ENCODE measurements around the gene TRIO.

TRIO gene

DNA sequence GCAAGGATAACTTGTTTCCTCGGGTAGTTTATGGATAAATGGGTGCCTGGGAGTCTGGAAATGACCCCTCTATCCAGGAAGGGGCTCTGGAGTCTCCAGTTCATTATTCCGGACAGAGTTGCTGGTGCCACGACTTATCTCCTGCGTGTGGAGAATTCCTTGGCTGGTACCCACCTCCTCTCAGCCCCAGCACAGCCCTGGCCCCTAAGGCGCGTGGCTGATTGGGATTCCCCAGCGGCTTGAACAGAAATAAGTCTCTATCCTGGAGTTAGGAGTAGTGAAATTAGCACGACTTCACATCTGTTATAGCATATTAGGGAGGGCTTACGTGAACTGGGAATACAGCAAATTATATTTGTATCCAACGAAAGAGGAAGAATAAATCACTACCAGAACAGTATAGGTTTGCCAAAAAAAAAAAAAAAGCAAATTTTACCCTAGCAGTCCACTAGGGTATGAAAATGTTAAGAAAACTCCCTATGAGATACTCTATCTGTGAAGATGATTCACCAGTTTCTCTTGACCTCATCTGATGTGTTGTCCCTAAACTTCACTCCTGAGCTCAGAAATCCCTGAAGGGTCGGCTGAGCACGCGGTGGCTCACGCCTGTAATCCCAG, 265.9 kb downstream of the TRIO start:
- no peaks in the 10 kb centered on the region for H3K4me1 ChIP-seq
- H3K4me3 ChIP-seq: no peak overlapping the region

GRCh38 chr5:14410068-14410393, 266.9 kb downstream of the TRIO start:
- Histone ChIP-seq H3K27me3 (ENCODE audit: low read depth) (no peaks in the 10 kb centered on the region), H3K9me3 (no peaks in the 10 kb centered on the region), H3K4me3 (no peak overlapping the region), H3K4me1 (no peaks in the 10 kb centered on the region), H3K36me3 (replicated peaks) (peaks cover 9% of the 10 kb centered on the region)
- no peak for DNase-seq (ENCODE audit: low spot score in 2 of 2)
- in situ Hi-C loops (cut with MboI; ENCODE audit: low sequenced_read_pairs): no loop called here

More for the DNA sequence above, 265.9 kb downstream of the TRIO start:
- in situ Hi-C loops (cut with MboI; ENCODE audit: low sequenced_read_pairs): no loop called here
- H3K9me3 ChIP-seq: no peaks in the 10 kb centered on the region
- H3K27me3 ChIP-seq (ENCODE audit: low read depth): no peaks in the 10 kb centered on the region
- no peak for DNase-seq (ENCODE audit: low spot score in 2 of 2)
- peaks cover 9% of the 10 kb centered on the region for H3K36me3 ChIP-seq (replicated peaks)

- H3K27me3 ChIP-seq (ENCODE audit: low read depth): no peaks in the 10 kb centered on the region
- in situ Hi-C loops (cut with MboI; ENCODE audit: low sequenced_read_pairs): no loop called here
- no peak for DNase-seq (ENCODE audit: low spot score in 2 of 2)
- H3K36me3 ChIP-seq (replicated peaks): peaks cover 13% of the 10 kb centered on the region
- no peak overlapping the region for H3K4me3 ChIP-seq
- no peaks in the 10 kb centered on the region for H3K9me3 ChIP-seq
- no peaks in the 10 kb centered on the region for H3K4me1 ChIP-seq
Observed at GRCh38 chr5:14410394-14411201, 267.5 kb downstream of the TRIO start.

DNA sequence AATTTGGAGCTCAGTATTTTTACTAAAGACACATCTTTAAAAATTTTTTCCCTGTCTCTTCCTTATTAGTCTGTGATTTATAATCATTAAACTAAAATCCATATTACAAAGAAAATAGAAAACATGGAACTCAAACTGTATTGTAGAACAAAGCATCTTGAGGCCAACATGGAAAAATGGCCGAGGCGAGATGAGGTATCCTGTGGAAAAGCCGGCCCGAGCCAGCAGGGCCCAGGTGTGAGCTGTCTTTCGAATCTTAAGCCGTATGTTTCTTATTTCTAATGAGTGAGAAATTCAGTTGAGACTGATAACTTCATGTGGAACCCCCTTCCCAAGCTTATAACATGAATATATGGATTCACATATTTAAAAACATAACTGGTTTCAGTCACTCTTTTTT, 268.1 kb downstream of the TRIO start:
- Histone ChIP-seq H3K4me1 (no peaks in the 10 kb centered on the region), H3K4me3 (no peak overlapping the region), H3K9me3 (no peaks in the 10 kb centered on the region), H3K36me3 (replicated peaks) (peaks cover 13% of the 10 kb centered on the region), H3K27me3 (ENCODE audit: low read depth) (no peaks in the 10 kb centered on the region)
- DNase-seq (ENCODE audit: low spot score in 2 of 2): no peak
- in situ Hi-C loops (cut with MboI; ENCODE audit: low sequenced_read_pairs): no loop called here

DNA sequence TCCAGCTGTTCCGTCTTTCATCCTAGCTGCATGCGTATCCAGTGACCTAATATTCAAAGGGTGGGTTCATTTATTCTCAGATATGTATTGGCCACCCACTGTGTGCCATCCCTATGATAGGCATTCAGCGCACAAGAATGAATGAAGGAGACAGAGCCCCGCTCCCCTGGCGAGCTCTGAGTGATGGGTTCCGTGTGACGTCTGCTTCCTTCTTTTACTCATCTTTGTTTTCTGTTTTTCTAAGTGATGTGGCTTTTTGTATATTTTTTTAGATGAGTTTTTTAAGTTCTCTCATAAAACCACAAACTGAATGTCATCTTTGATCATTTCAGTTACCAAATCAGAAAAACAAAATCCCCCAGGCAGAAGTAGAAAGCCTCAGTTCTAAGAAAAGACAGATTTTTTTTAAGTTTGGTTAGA, 270.2 kb downstream of the TRIO start:
- no peak overlapping the region for H3K4me3 ChIP-seq
- in situ Hi-C loops (cut with MboI; ENCODE audit: low sequenced_read_pairs): no loop called here
- H3K4me1 ChIP-seq: no peaks in the 10 kb centered on the region
- no peaks in the 10 kb centered on the region for H3K27me3 ChIP-seq (ENCODE audit: low read depth)
- H3K9me3 ChIP-seq: no peaks in the 10 kb centered on the region
- DNase-seq (ENCODE audit: low spot score in 2 of 2): no peak
- peaks cover 4% of the 10 kb centered on the region; the same call in 1 of the 2 replicates for H3K36me3 ChIP-seq (replicated peaks)

GRCh38 chr5:14414007-14414406, 270.9 kb downstream of the TRIO start:
- in situ Hi-C loops (cut with MboI; ENCODE audit: low sequenced_read_pairs): no loop called here
- Histone ChIP-seq H3K36me3 (replicated peaks) (peaks cover 4% of the 10 kb centered on the region; the same call in 1 of the 2 replicates), H3K9me3 (no peaks in the 10 kb centered on the region), H3K27me3 (ENCODE audit: low read depth) (no peaks in the 10 kb centered on the region), H3K4me1 (no peaks in the 10 kb centered on the region), H3K4me3 (no peak overlapping the region)
- DNase-seq (ENCODE audit: low spot score in 2 of 2): no peak

- no peaks in the 10 kb centered on the region for H3K9me3 ChIP-seq
- DNase-seq (ENCODE audit: low spot score in 2 of 2): no peak
- in situ Hi-C loops (cut with MboI; ENCODE audit: low sequenced_read_pairs): no loop called here
- H3K36me3 ChIP-seq (replicated peaks): peaks cover 4% of the 10 kb centered on the region
- no peaks in the 10 kb centered on the region for H3K27me3 ChIP-seq (ENCODE audit: low read depth)
- H3K4me3 ChIP-seq: no peak overlapping the region
- H3K4me1 ChIP-seq: no peaks in the 10 kb centered on the region
Observed at GRCh38 chr5:14414656-14415023, 271.5 kb downstream of the TRIO start.

- Histone ChIP-seq H3K4me1 (no peaks in the 10 kb centered on the region), H3K9me3 (no peaks in the 10 kb centered on the region), H3K36me3 (replicated peaks) (peaks cover 4% of the 10 kb centered on the region), H3K4me3 (no peak overlapping the region), H3K27me3 (ENCODE audit: low read depth) (no peaks in the 10 kb centered on the region)
- in situ Hi-C loops (cut with MboI; ENCODE audit: low sequenced_read_pairs): no loop called here
- DNase-seq (ENCODE audit: low spot score in 2 of 2): no peak
Observed at GRCh38 chr5:14415024-14415697, 272.0 kb downstream of the TRIO start.

DNA sequence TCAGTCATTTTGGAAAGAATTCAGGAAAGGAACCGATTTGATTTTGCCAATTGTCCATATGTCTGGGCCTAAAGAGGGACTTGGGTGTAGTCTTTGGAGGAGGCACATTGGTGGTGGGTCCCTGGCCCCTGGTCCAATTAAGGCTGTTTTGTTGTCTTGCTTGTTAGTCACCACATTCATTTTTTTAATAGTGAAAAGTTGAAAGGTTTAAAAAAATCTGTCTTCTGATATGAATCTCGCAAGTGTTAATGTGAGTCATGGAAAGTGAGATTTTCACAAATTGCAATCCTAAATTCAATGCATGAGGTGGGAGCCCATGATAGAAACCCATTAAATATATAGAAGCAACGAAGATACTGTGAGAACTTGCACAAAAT, 272.5 kb downstream of the TRIO start:
- H3K4me1 ChIP-seq: no peaks in the 10 kb centered on the region
- DNase-seq (ENCODE audit: low spot score in 2 of 2): no peak
- H3K36me3 ChIP-seq (replicated peaks): peaks cover 4% of the 10 kb centered on the region
- H3K27me3 ChIP-seq (ENCODE audit: low read depth): no peaks in the 10 kb centered on the region
- H3K4me3 ChIP-seq: no peak overlapping the region
- H3K9me3 ChIP-seq: no peaks in the 10 kb centered on the region
- in situ Hi-C loops (cut with MboI; ENCODE audit: low sequenced_read_pairs): no loop called here

GRCh38 chr5:14416621-14417275, 273.6 kb downstream of the TRIO start:
- no peaks in the 10 kb centered on the region for H3K27me3 ChIP-seq (ENCODE audit: low read depth)
- no peaks in the 10 kb centered on the region for H3K4me1 ChIP-seq
- peaks cover 4% of the 10 kb centered on the region for H3K36me3 ChIP-seq (replicated peaks)
- in situ Hi-C loops (cut with MboI; ENCODE audit: low sequenced_read_pairs): no loop called here
- no peaks in the 10 kb centered on the region for H3K9me3 ChIP-seq
- no peak for DNase-seq (ENCODE audit: low spot score in 2 of 2)
- no peak overlapping the region for H3K4me3 ChIP-seq

- Histone ChIP-seq H3K9me3 (no peaks in the 10 kb centered on the region), H3K4me1 (no peaks in the 10 kb centered on the region), H3K36me3 (replicated peaks) (peaks cover 4% of the 10 kb centered on the region), H3K27me3 (ENCODE audit: low read depth) (no peaks in the 10 kb centered on the region), H3K4me3 (no peak overlapping the region)
- DNase-seq (ENCODE audit: low spot score in 2 of 2): no peak
- in situ Hi-C loops (cut with MboI; ENCODE audit: low sequenced_read_pairs): no loop called here
Observed at GRCh38 chr5:14417276-14417730, 274.2 kb downstream of the TRIO start.

- no peaks in the 10 kb centered on the region for H3K9me3 ChIP-seq
- in situ Hi-C loops (cut with MboI; ENCODE audit: low sequenced_read_pairs): no loop called here
- no peak overlapping the region for H3K4me3 ChIP-seq
- no peaks in the 10 kb centered on the region for H3K4me1 ChIP-seq
- H3K27me3 ChIP-seq (ENCODE audit: low read depth): no peaks in the 10 kb centered on the region
- DNase-seq (ENCODE audit: low spot score in 2 of 2): no peak
- H3K36me3 ChIP-seq (replicated peaks): peaks cover 4% of the 10 kb centered on the region
Observed at GRCh38 chr5:14417792-14418765, 274.9 kb downstream of the TRIO start.

DNA sequence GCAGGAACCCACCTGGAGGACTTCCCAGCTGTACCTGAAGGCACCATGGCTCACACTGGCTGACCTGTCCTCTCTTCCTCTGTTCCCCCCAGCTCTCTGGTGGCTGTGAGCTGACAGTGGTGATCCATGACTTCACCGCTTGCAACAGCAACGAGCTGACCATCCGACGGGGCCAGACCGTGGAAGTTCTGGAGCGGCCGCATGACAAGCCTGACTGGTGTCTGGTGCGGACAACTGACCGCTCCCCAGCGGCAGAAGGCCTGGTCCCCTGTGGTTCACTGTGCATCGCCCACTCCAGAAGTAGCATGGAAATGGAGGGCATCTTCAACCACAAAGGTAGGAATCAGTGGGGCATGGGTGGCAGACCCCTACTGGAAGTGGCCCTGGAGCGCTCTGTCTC, 276.5 kb downstream of the TRIO start:
- Histone ChIP-seq H3K36me3 (replicated peaks) (peaks cover 4% of the 10 kb centered on the region), H3K4me3 (no peak overlapping the region), H3K27me3 (ENCODE audit: low read depth) (no peaks in the 10 kb centered on the region), H3K9me3 (no peaks in the 10 kb centered on the region), H3K4me1 (no peaks in the 10 kb centered on the region)
- in situ Hi-C loops (cut with MboI; ENCODE audit: low sequenced_read_pairs): no loop called here
- no peak for DNase-seq (ENCODE audit: low spot score in 2 of 2)

All from HAP-1 (cell line).